PC-3 (cell line): Measurements from ENCODE around the gene MEF2C.

Experiments used
- CTCF ChIP-seq: fragments of 300-600 bp; sonication (generic); conservative IDR thresholded peaks from 2 replicates; pipeline ENCODE4 v1.5.1; 2017; ENCODE audit warnings: antibody characterized with exemption, low read depth, mild to moderate bottlenecking, low read length
- EZH2 ChIP-seq: fragments of 300-600 bp; sonication (generic); IDR thresholded peaks from one replicate; pipeline ENCODE4 v1.6.1; 2017; ENCODE audit warnings: antibody characterized with exemption, mild to moderate bottlenecking, low read length; ENCODE audit not compliant: unreplicated experiment
- EZH2phosphoT487 ChIP-seq: fragments of 300-600 bp; sonication (generic); IDR thresholded peaks from 2 replicates; pipeline ENCODE4 v1.6.1; 2018; ENCODE audit warnings: mild to moderate bottlenecking, antibody characterized with exemption, low read length, borderline replicate concordance

- no peak for TF ChIP-seq CTCF
- no peak for TF ChIP-seq EZH2
- no peak for TF ChIP-seq EZH2phosphoT487
Measured at GRCh38 chr5:88768411-88768810, 114.6 kb downstream of the MEF2C start.
